HCT116 (cell line): Measurements from ENCODE around the gene CLIP2. TPM values are rescaled to one million over a fixed set of nuclear protein-coding genes. Genes with fewer than 3 reads are reported as not detected.

ENCODE experiments used
- ATAC-seq: fragments of 200-7000 bp; cut with Tn5 transposase; 2 replicates; pipeline ENCODE4 v1.9.1; 2020; ENCODE audit warnings: mild to moderate bottlenecking, moderate library complexity
- BruUV-seq: library from RNA; stranded (reverse); fragments of 400-500 nt; replicated peaks from 2 replicates; lab custom pipeline; 2021; lab: Mats Ljungman, UMichigan
- CTCF ChIA-PET: fragments of 300-600 bp; sonication (Branson Sonifier 250); formaldehyde crosslinking; loops from one replicate; lab custom pipeline; 2021; ENCODE audit warnings: antibody characterized with exemption; lab: Charles Lee
- POLR2A ChIA-PET: fragments of 300-600, 350-600 bp; sonication (Branson Sonifier 250); formaldehyde crosslinking; loops from one replicate; lab custom pipeline; 2021; ENCODE audit warnings: antibody characterized with exemption; lab: Charles Lee
- RAD21 ChIA-PET, 2 experiments: fragments of 300-600 bp; sonication (Branson Sonifier 250); formaldehyde crosslinking; loops; one replicate each; lab custom pipeline; 2023; ENCODE audit warnings: low total read pairs in 2 of 2; ENCODE audit not compliant: uncharacterized antibody in 2 of 2, unreplicated experiment in 2 of 2, low non-redundant PET in 1 of 2; lab: Charles Lee
- DNase-seq: peaks from one replicate; pipeline ENCODE4 v3.0.0-alpha.2; 2010; ENCODE audit warnings: low read depth, low spot score
- H2AFZ ChIP-seq: fragments of 200-600 bp; shearing (Covaris generic), sonication (generic); 2 replicates; pipeline ENCODE4 v1.6.1; 2017; ENCODE audit warnings: low read depth, mixed run types, mixed read lengths, antibody characterized with exemption, low read length; ENCODE audit not compliant: poor library complexity, severe bottlenecking
- H3K27ac ChIP-seq: 2 replicates; pipeline ENCODE4 v1.5.1; 2012; ENCODE audit warnings: low read depth, low read length
- H3K27me3 ChIP-seq: fragments of 200-600 bp; sonication (generic); 2 replicates; pipeline ENCODE4 v1.6.1; 2016; ENCODE audit warnings: mixed run types, low read length, mixed read lengths; ENCODE audit not compliant: insufficient read depth
- H3K36me3 ChIP-seq, 2 experiments: fragments of 200-500 bp in 1 of 2; fragments of 200-600 bp in 1 of 2; sonication (Bioruptor generic) in 1 of 2; sonication (generic) in 1 of 2; 2 replicates each; pipeline versions ENCODE4 v1.5.1 to v1.6.1; 2014 to 2016; ENCODE audit warnings: low read length in 2 of 2, inconsistent platforms in 1 of 2, mixed read lengths in 1 of 2, mixed run types in 1 of 2; ENCODE audit not compliant: insufficient read depth in 2 of 2, control insufficient read depth in 1 of 2
- H3K4me1 ChIP-seq, 2 experiments: fragments of 200-600 bp in 1 of 2; sonication (generic) in 1 of 2; 2 replicates each; pipeline versions ENCODE4 v1.5.1 to v1.6.1; 2012 to 2017; ENCODE audit warnings: low read length in 2 of 2, inconsistent platforms in 1 of 2, mild to moderate bottlenecking in 1 of 2, mixed read lengths in 1 of 2, mixed run types in 1 of 2, moderate library complexity in 1 of 2; ENCODE audit not compliant: insufficient read depth in 2 of 2, control insufficient read depth in 1 of 2
- H3K4me2 ChIP-seq: fragments of 200-600 bp; sonication (generic); 2 replicates; pipeline ENCODE4 v1.6.1; 2017; ENCODE audit warnings: mixed run types, low read length, mixed read lengths
- H3K4me3 ChIP-seq, 2 experiments: fragments of 200-600 bp in 1 of 2; sonication (generic) in 1 of 2; replicated peaks in 1 of 2; 2 replicates each; pipeline ENCODE4 v1.5.1; 2011 to 2016; ENCODE audit warnings: low read length in 2 of 2, control low read depth in 1 of 2, low read depth in 1 of 2, mild to moderate bottlenecking in 1 of 2, mixed read lengths in 1 of 2, mixed run types in 1 of 2
- H3K79me2 ChIP-seq: fragments of 200-600 bp; sonication (generic); 2 replicates; pipeline ENCODE4 v1.6.1; 2017; ENCODE audit warnings: mild to moderate bottlenecking, mixed run types, low read length, moderate library complexity, mixed read lengths; ENCODE audit not compliant: insufficient read depth
- H3K9ac ChIP-seq: fragments of 200-600 bp; sonication (generic); 2 replicates; pipeline ENCODE4 v1.6.1; 2016; ENCODE audit warnings: low read length, mixed read lengths
- H3K9me2 ChIP-seq: fragments of 200-600 bp; sonication (generic), shearing (Covaris generic); 2 replicates; pipeline ENCODE4 v1.6.1; 2017; ENCODE audit warnings: mixed run types, mild to moderate bottlenecking, moderate library complexity; ENCODE audit not compliant: insufficient read depth
- H3K9me3 ChIP-seq, 2 experiments: fragments of 200-500 bp in 1 of 2; fragments of 200-600 bp in 1 of 2; sonication (Bioruptor generic) in 1 of 2; sonication (generic) in 1 of 2; 2 replicates each; pipeline ENCODE4 v1.6.1; 2014 to 2017; ENCODE audit warnings: low read length in 2 of 2, mixed read lengths in 2 of 2, inconsistent platforms in 1 of 2, low read depth in 1 of 2, mild to moderate bottlenecking in 1 of 2, mixed run types in 1 of 2, moderate library complexity in 1 of 2; ENCODE audit not compliant: control insufficient read depth in 1 of 2, insufficient read depth in 1 of 2
- H4K20me1 ChIP-seq: fragments of 200-600 bp; sonication (generic), shearing (Covaris generic); 2 replicates; pipeline ENCODE4 v1.6.1; 2017; ENCODE audit warnings: mixed run types, mild to moderate bottlenecking, moderate library complexity; ENCODE audit not compliant: insufficient read depth
- CBX3 ChIP-seq: IDR thresholded peaks from 2 replicates; pipeline ENCODE4 v1.6.1; 2012; ENCODE audit warnings: low read depth
- CTCF ChIP-seq, 3 experiments: fragments of 200-600 bp in 1 of 3; sonication (generic) in 1 of 3; IDR thresholded peaks in 2 of 3; conservative IDR thresholded peaks in 1 of 3; 2 replicates each; pipeline ENCODE4 v1.5.1; 2012 to 2017; ENCODE audit warnings: low read depth in 2 of 3, low read length in 2 of 3, antibody characterized with exemption in 1 of 3, borderline replicate concordance in 1 of 3, control low read depth in 1 of 3, mild to moderate bottlenecking in 1 of 3, mixed read lengths in 1 of 3, mixed run types in 1 of 3, moderate library complexity in 1 of 3; ENCODE audit not compliant: insufficient read depth in 1 of 3
- EGR1 ChIP-seq: IDR thresholded peaks from 2 replicates; pipeline ENCODE4 v1.6.1; 2012; ENCODE audit warnings: low read depth
- EZH2 ChIP-seq: fragments of 200-600 bp; sonication (generic); IDR thresholded peaks from 2 replicates; pipeline ENCODE4 v1.6.1; 2017; ENCODE audit warnings: antibody characterized with exemption, mixed run types
- EZH2phosphoT487 ChIP-seq: fragments of 200-600 bp; IDR thresholded peaks from 2 replicates; pipeline ENCODE4 v1.6.1; 2018; ENCODE audit warnings: antibody characterized with exemption, borderline replicate concordance
- JUND ChIP-seq: IDR thresholded peaks from 2 replicates; pipeline ENCODE4 v1.6.1; 2012
- REST ChIP-seq: IDR thresholded peaks from 2 replicates; pipeline ENCODE4 v1.6.1; 2012; ENCODE audit warnings: low read depth
- SRF ChIP-seq: IDR thresholded peaks from 2 replicates; pipeline ENCODE4 v1.6.1; 2012; ENCODE audit warnings: low read depth
- TCF7L2 ChIP-seq: IDR thresholded peaks from 2 replicates; pipeline ENCODE4 v1.7.0; 2011; ENCODE audit warnings: borderline replicate concordance, inconsistent platforms; ENCODE audit not compliant: insufficient read depth, insufficient read length; ENCODE audit errors: extremely low read depth
- ZBTB33 ChIP-seq: IDR thresholded peaks from 2 replicates; pipeline ENCODE4 v1.6.1; 2011; ENCODE audit warnings: mild to moderate bottlenecking, low read length, moderate library complexity; ENCODE audit not compliant: insufficient replicate concordance; ENCODE audit errors: extremely low read depth
- ZNF274 ChIP-seq: fragments of 200-500 bp; sonication (Bioruptor generic); IDR thresholded peaks from 2 replicates; pipeline ENCODE4 v1.6.1; 2014; ENCODE audit warnings: mild to moderate bottlenecking, low read depth, low read length, inconsistent platforms
- intact Hi-C: fragments of 100-400 bp; cut with micrococcal nuclease; formaldehyde crosslinking; loops from 2 replicates; pipeline ENCODE4 v1.10.0; 2022
- total RNA-seq: library from RNA; stranded (reverse); gene quantifications from one replicate; pipeline ENCODE4 v1.2.1, GENCODE V29; 2021; ENCODE audit not compliant: unreplicated experiment

CLIP2 gene
- total RNA-seq, 1 experiment from 2014 or later, result 40.1 TPM

GRCh38 chr7:74412056-74412455, 122.8 kb downstream of the CLIP2 start:
- no TSS peak for BruUV-seq
- RAD21 ChIA-PET, result no interaction called here
- Histone ChIP-seq H2AFZ (no peak overlapping the region), H3K27me3 (no peaks in the 10 kb centered on the region), H3K4me1 (peaks cover 0 to 3% of the 10 kb centered on the region in 2 experiments; a peak in 2 of 4 replicates)
- TF ChIP-seq ZNF274 (no peak), EGR1 (no peak), TCF7L2 (no peak), CBX3 (no peak), REST (no peak), EZH2 (no peak), CTCF (IDR thresholded peaks at IDR 0.05 in 2 of 3, conservative IDR thresholded peaks at IDR 0.05 in 1 of 3; ENCODE audit: borderline replicate concordance in 1 of 3, insufficient read depth in 1 of 3, low read depth in 2 of 3, low read length in 2 of 3) (no peak), SRF (no peak), ZBTB33 (no peak), EZH2phosphoT487 (no peak), JUND (no peak)
- TF ChIP-seq, all 23 proteins: peak for 0
- intact Hi-C loops, result no loop called here
- Histone ChIP-seq H3K27ac (no peak overlapping the region), H3K9ac (no peak overlapping the region), H3K9me3 (no peaks in the 10 kb centered on the region), H3K4me3 (no peak overlapping the region), H3K9me2 (no peaks in the 10 kb centered on the region), H3K79me2 (no peaks in the 10 kb centered on the region), H3K4me2 (no peak overlapping the region), H4K20me1 (no peaks in the 10 kb centered on the region), H3K36me3 (no peaks in the 10 kb centered on the region)
- POLR2A ChIA-PET, result no interaction called here
- CTCF ChIA-PET, result no interaction called here
- DNase-seq, result no peak
- no peak for ATAC-seq
